GM18526 (cell line): ENCODE data around the gene USP40.

Experiments used
- POLR2A ChIP-seq: IDR thresholded peaks from 3 replicates; pipeline ENCODE4 v1.6.1; 2011; ENCODE audit not compliant: insufficient read length; ENCODE audit errors: extremely low read depth

Gene USP40

GRCh38 chr2:233473878-233474277, 92.7 kb downstream of the USP40 start:
- no peak for TF ChIP-seq POLR2A

DNA sequence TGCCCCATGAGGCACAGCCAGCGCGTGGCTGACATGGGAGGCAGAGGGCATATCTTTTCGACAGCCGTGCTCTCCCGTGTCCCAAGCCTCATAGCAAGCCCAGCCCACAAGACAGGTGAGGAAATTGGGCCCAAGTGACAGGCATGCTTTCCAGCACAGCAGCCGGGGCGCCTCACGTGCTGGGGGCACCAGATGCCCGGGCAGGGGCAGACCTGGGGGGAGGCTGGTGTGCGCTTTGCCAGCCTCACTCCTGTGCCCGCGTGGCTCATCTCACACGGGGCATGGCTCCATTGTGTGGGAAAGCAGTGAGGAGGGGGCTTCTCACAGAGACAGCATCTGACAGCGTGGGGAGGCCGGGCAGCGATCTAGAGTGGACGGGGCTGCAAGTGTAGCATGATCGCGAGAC, 93.2 kb downstream of the USP40 start:
- TF ChIP-seq POLR2A = no peak

DNA sequence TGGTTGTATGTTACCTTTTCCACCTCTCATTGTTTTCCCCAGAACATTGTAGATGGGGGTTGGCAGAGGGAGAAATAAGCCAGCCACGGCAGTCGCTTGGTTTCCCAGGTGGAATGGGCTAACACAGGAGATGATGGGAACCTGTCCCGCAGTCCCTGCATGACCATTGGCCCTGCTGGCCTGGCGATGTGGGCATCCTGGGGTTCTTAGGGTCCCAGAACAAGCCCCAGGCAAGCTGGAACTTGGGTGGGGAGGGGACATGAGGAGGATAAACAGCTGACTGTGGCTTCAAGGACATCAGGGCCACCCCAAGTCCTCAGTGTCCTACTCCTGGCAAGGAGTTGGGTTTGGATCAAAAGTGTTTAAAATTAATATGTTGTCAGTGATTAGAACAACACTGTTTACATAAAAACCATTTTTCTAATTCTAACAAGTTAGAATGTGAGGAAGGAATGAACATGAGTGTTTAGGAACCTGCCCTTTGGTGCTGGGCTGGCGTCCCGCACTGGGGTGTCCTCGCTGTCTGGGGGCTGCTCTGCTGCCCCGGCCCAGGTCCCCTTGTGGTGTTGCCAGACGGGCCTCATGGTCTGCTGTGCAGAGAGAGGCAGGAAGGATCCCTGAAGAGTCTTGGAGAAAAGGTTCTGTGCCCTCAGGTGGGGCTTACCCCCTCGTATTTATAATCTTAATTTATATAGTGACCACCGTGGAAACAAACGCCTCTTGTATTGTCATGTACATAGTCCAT, 95.1 kb downstream of the USP40 start:
- TF ChIP-seq POLR2A = no peak

- TF ChIP-seq POLR2A = no peak
These were observed 95.7 kb downstream of the USP40 start for GRCh38 chr2:233470839-233471238.

GRCh38 chr2:233470011-233470687, 96.4 kb downstream of the USP40 start:
- TF ChIP-seq POLR2A = no peak

- no peak for TF ChIP-seq POLR2A
These were observed 97.1 kb downstream of the USP40 start for GRCh38 chr2:233469261-233470010.

- TF ChIP-seq POLR2A = no peak
These were observed 97.9 kb downstream of the USP40 start for GRCh38 chr2:233468741-233469110.

DNA sequence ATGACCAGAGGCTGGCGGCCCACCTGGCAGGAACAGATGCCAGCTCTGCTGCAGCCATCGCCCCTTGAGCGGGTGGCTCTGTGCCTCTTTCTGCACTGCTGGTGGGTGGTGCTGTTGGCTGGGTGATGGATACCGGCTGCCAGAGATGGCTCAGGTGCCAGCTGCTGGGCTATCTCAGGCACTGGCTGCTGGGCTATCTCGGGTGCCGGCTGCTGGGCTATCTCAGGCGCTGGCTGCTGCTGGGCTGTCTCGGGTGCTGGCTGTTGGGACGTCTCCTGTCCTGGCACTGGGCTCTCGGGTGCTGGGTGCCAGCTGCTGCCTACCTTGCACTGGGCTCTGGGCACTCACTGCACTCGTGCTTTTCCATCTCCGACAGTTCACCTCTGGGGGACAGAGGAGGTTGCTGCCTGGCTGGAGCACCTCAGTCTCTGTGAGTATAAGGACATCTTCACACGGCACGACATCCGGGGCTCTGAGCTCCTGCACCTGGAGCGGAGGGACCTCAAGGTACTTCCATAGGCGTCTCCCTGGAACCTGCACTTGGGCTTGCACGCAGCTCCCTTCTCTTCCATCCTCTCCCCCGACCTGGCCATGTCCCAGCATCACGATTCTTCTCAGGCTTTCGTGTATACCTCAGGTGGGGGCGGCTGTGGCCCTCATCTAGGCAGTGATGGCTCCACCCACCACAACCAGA, 98.4 kb downstream of the USP40 start:
- TF ChIP-seq POLR2A = no peak

DNA sequence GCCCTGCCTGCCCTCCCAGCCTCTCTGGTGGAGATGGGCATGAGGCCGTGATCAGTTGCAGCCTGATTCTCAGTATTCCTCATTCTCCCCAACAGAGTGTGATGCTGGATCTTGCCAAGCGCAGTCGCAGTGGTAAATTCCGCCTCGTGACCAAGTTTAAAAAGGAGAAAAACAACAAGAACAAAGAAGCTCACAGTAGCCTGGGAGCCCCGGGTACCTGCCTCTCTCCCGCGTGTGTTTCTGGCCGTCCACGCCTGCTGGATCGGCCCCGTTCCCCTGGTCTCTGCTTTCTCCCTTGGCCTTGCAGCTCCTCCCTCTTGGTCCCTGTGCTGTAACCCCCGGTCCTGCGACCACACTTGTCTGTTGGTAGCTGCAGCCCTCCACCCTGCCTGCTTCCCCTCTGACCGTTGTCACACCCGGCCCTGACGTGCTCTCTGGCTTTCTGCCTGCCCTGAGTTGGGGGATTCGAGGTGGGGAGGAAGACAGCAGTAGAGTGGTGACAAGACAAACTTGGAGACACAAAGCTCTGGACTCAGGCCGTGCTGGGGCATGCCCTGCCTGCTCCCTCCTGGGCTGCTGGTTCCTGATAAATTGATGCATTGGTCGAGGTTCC, 99.5 kb downstream of the USP40 start:
- TF ChIP-seq POLR2A = no peak

DNA sequence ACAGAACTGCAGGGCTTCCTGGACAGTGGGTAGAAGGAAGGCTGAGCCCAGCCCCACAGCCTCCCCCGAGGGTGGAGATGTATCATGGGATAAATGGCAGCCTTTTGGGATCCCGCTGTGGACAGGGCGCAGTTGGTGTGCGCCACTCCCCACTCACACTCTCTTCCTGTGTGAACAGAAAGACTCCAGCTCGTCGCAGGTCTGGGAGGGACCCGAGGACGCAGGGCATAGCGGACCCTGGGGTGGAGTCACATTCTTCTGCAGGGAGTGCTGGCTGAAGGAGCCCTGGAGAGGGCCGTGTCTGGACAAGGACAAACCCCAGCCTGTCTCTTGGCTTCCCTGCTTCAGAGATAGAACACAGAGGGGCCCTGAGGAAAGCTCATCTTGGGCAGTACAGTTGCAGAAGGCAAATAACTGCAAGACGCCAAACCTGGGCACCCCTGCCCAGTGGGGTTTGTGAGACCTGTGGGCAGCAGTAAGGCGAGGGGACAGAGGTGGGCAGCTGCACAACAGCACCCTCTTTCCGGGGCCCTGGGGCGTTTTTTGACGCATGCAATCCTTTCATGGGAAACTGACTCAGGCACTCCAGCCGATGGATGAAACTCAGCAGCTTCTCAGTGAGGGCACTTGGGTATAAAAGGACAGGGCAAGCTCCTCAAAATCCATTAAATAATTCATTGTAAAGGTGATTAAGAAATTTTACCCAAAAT, 101.9 kb downstream of the USP40 start:
- TF ChIP-seq POLR2A = no peak

DNA sequence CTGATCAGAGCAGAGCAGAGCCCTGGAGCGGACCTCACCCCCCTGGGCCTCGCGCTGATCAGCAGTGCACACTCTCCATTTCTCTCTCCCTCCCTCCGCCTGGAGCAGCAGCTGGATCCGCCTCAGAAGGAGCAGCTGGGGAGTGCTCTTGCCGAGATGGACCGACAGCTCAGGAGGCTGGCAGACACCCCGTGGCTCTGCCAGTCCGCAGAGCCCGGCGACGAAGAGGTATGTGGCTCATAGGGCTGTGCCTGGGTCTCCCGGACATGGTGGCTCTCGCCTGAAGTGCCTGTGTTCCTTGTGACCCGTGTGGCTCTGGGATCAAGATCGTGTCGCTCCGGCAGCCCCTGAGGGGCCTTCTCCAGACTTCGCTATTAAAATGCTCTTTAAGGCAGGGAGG, 102.5 kb downstream of the USP40 start:
- no peak for TF ChIP-seq POLR2A

- no peak for TF ChIP-seq POLR2A
These were observed 103.0 kb downstream of the USP40 start for GRCh38 chr2:233463586-233463985.

GRCh38 chr2:233462826-233463470, 103.6 kb downstream of the USP40 start:
- TF ChIP-seq POLR2A = no peak

- no peak for TF ChIP-seq POLR2A
These were observed 104.3 kb downstream of the USP40 start for GRCh38 chr2:233462202-233462785.
